ENCODE data around the gene WT1.

GRCh38 chr11:32422545-32422944, 12.8 kb downstream of the WT1 start:
- TF ChIP-seq CTCF (IDR thresholded peaks at IDR 0.05; ENCODE audit: extremely low read depth in 1 of 2, insufficient read depth in 1 of 2, low read depth in 1 of 2, low read length in 2 of 2) = no peak
- TF ChIP-seq POLR2A (IDR thresholded peaks at IDR 0.05; ENCODE audit: low read depth, low read length) = no peak

Measured in endothelial cell of umbilical vein (primary cell).